Liver (tissue), 9 donors: ENCODE measurements around the gene C6orf89. TPM values are rescaled to one million over a fixed set of nuclear protein-coding genes. Genes with fewer than 3 reads are reported as not detected.

Source experiments
- DNase-seq: peaks from one replicate; pipeline ENCODE4 v3.0.0-alpha.2; 2017; ENCODE audit warnings: low spot score
- H3K27ac ChIP-seq, 2 donors: one replicate each; pipeline ENCODE4 v1.7.0; 2013; ENCODE audit warnings: inconsistent platforms in 2 of 2, low read length in 2 of 2, control low read depth in 1 of 2, low read depth in 1 of 2, mild to moderate bottlenecking in 1 of 2
- H3K27me3 ChIP-seq, 4 donors: one replicate each; pipeline versions ENCODE4 v1.6.1 to v1.7.0; 2013; ENCODE audit warnings: low read length in 3 of 4, inconsistent platforms in 1 of 4, mild to moderate bottlenecking in 1 of 4, moderate library complexity in 1 of 4; ENCODE audit not compliant: control insufficient read depth in 4 of 4, insufficient read depth in 4 of 4
- H3K36me3 ChIP-seq, 4 donors: one replicate each; pipeline versions ENCODE4 v1.6.1 to v1.7.0; 2013; ENCODE audit warnings: low read length in 3 of 4, mild to moderate bottlenecking in 3 of 4, low read depth in 1 of 4, moderate library complexity in 1 of 4; ENCODE audit not compliant: control insufficient read depth in 4 of 4, insufficient read depth in 3 of 4
- H3K4me1 ChIP-seq, 4 donors: one replicate each; pipeline versions ENCODE4 v1.6.1 to v1.7.0; 2013; ENCODE audit warnings: low read length in 3 of 4, mild to moderate bottlenecking in 3 of 4, moderate library complexity in 1 of 4; ENCODE audit not compliant: control insufficient read depth in 4 of 4, insufficient read depth in 4 of 4
- H3K4me3 ChIP-seq, 3 donors: one replicate each; pipeline versions ENCODE4 v1.6.1 to v1.7.0; 2013; ENCODE audit warnings: low read length in 3 of 3, control low read depth in 1 of 3, low read depth in 1 of 3, mild to moderate bottlenecking in 1 of 3
- H3K9ac ChIP-seq, 2 donors: one replicate each; pipeline ENCODE4 v1.7.0; 2013; ENCODE audit warnings: low read length in 2 of 2, mild to moderate bottlenecking in 2 of 2, moderate library complexity in 2 of 2, control low read depth in 1 of 2, low read depth in 1 of 2
- H3K9me3 ChIP-seq, 4 donors: one replicate each; pipeline versions ENCODE4 v1.6.1 to v1.7.0; 2013; ENCODE audit warnings: low read length in 3 of 4; ENCODE audit not compliant: control insufficient read depth in 4 of 4
- CTCF ChIP-seq: fragments of 150-350 bp; IDR thresholded peaks from 2 replicates; pipeline ENCODE4 v1.5.1; 2017; ENCODE audit warnings: improper control_type of control experiment, low read depth, low read length; ENCODE audit not compliant: missing input control
- EGR1 ChIP-seq, 2 donors: IDR thresholded peaks; 2 replicates each; pipeline ENCODE4 v1.6.1; 2016 to 2018; ENCODE audit warnings: antibody characterized with exemption in 2 of 2, low read depth in 2 of 2
- FOXA1 ChIP-seq: IDR thresholded peaks from 2 replicates; pipeline ENCODE4 v1.6.1; 2016; ENCODE audit warnings: antibody characterized with exemption
- FOXA2 ChIP-seq: IDR thresholded peaks from 2 replicates; pipeline ENCODE4 v1.6.1; 2016; ENCODE audit warnings: antibody characterized with exemption
- HNF4G ChIP-seq: IDR thresholded peaks from 2 replicates; pipeline ENCODE4 v1.6.1; 2016; ENCODE audit warnings: antibody characterized with exemption
- JUND ChIP-seq, 2 donors: IDR thresholded peaks; 2 replicates each; pipeline ENCODE4 v1.6.1; 2016; ENCODE audit warnings: antibody characterized with exemption in 2 of 2
- MAX ChIP-seq: IDR thresholded peaks from 2 replicates; pipeline ENCODE4 v1.6.1; 2016; ENCODE audit warnings: antibody characterized with exemption
- NR2F2 ChIP-seq: IDR thresholded peaks from 2 replicates; pipeline ENCODE4 v1.6.1; 2016; ENCODE audit warnings: antibody characterized with exemption
- RAD21 ChIP-seq, 2 donors: IDR thresholded peaks; 2 replicates each; pipeline ENCODE4 v1.6.1; 2016; ENCODE audit warnings: antibody characterized with exemption in 2 of 2, mild to moderate bottlenecking in 2 of 2
- REST ChIP-seq: IDR thresholded peaks from 2 replicates; pipeline ENCODE4 v1.6.1; 2016; ENCODE audit warnings: antibody characterized with exemption, mild to moderate bottlenecking
- RXRA ChIP-seq, 2 donors: IDR thresholded peaks; 2 replicates each; pipeline ENCODE4 v1.6.1; 2017 to 2018; ENCODE audit warnings: antibody characterized with exemption in 2 of 2, mild to moderate bottlenecking in 1 of 2
- SP1 ChIP-seq: IDR thresholded peaks from 2 replicates; pipeline ENCODE4 v1.6.1; 2018; ENCODE audit warnings: antibody characterized with exemption, mild to moderate bottlenecking
- TAF1 ChIP-seq: conservative IDR thresholded peaks from 2 replicates; pipeline ENCODE4 v1.6.1; 2016; ENCODE audit warnings: antibody characterized with exemption, mild to moderate bottlenecking
- YY1 ChIP-seq: IDR thresholded peaks from 2 replicates; pipeline ENCODE4 v1.6.1; 2016; ENCODE audit warnings: antibody characterized with exemption, mild to moderate bottlenecking
- WGBS: extraction: QIAGEN DNeasy Blood & Tissue Kit; methylation state at CpG from one replicate; pipeline ENCODE4 v1.1.7; 2013; 5-methylcytosine and 5-hydroxymethylcytosine counted together
- polyA plus RNA-seq, 2 donors: library from polyadenylated mRNA; stranded (reverse) in 1 of 2; unstranded in 1 of 2; fragments of 200-250 nt in 1 of 2; fragments of >200 nt in 1 of 2; fragmentation: Nextera tagmentation in 1 of 2; extraction: Ambion mirVana in 1 of 2; gene quantifications; one replicate each; pipeline versions ENCODE4 v1.2.1 to v1.2.3, GENCODE V29; 2013 to 2015
- total RNA-seq, 2 donors: library from RNA; depleted of rRNA; stranded (reverse); fragments of >200 nt; gene quantifications; one replicate each; pipeline ENCODE4 v1.2.3, GENCODE V29; 2014
- TF ChIP-seq, protein P1 (sequence below): IDR thresholded peaks from 2 replicates; pipeline ENCODE4 v1.6.1; 2016; ENCODE audit warnings: antibody characterized with exemption
- donor health status: healthy.
- donor health status: healthy.
- donor health status: healthy.
- donor health status: healthy.
- donor health status: healthy.

The C6orf89 gene
- total and polyA plus RNA-seq, 4 donors: 14.0 to 27.2 (median 21.0) TPM

GRCh38 chr6:36926708-36927513 is 41.2 kb downstream of the C6orf89 start:
- WGBS: 91% methylated on average over 10 of the region's 10 CpGs
- no peak overlapping the region for H3K4me3 ChIP-seq
- no peaks in the 10 kb centered on the region for H3K27me3 ChIP-seq
- no peak overlapping the region for H3K27ac ChIP-seq
- H3K9ac ChIP-seq: no peak overlapping the region
- H3K9me3 ChIP-seq: no peaks in the 10 kb centered on the region
- TF ChIP-seq JUND (IDR thresholded peaks at IDR 0.05) (no peak), YY1 (no peak), EGR1 (IDR thresholded peaks at IDR 0.05; ENCODE audit: low read depth in 2 of 2) (no peak), RXRA (IDR thresholded peaks at IDR 0.05) (no peak), RAD21 (IDR thresholded peaks at IDR 0.05) (no peak), NR2F2 (no peak), TAF1 (no peak), REST (no peak), SP1 (no peak), HNF4G (no peak), CTCF (no peak), FOXA1 (no peak)
- no peak for DNase-seq
- H3K4me1 ChIP-seq: no peaks in the 10 kb centered on the region
- peaks cover 0 to 24% (median 15%) of the 10 kb centered on the region in 4 donors for H3K36me3 ChIP-seq

- no peak overlapping the region for H3K9ac ChIP-seq
- WGBS: 83% methylated on average over 13 of the region's 13 CpGs
- H3K4me3 ChIP-seq: no peak overlapping the region
- no peaks in the 10 kb centered on the region for H3K9me3 ChIP-seq
- H3K27me3 ChIP-seq: no peaks in the 10 kb centered on the region
- H3K36me3 ChIP-seq: peaks cover 0 to 24% (median 11%) of the 10 kb centered on the region in 4 donors
- H3K4me1 ChIP-seq: no peaks in the 10 kb centered on the region
- DNase-seq: no peak
- no peak overlapping the region for H3K27ac ChIP-seq
- TF ChIP-seq, protein P1, sequence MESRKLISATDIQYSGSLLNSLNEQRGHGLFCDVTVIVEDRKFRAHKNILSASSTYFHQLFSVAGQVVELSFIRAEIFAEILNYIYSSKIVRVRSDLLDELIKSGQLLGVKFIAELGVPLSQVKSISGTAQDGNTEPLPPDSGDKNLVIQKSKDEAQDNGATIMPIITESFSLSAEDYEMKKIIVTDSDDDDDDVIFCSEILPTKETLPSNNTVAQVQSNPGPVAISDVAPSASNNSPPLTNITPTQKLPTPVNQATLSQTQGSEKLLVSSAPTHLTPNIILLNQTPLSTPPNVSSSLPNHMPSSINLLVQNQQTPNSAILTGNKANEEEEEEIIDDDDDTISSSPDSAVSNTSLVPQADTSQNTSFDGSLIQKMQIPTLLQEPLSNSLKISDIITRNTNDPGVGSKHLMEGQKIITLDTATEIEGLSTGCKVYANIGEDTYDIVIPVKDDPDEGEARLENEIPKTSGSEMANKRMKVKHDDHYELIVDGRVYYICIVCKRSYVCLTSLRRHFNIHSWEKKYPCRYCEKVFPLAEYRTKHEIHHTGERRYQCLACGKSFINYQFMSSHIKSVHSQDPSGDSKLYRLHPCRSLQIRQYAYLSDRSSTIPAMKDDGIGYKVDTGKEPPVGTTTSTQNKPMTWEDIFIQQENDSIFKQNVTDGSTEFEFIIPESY: no peak
- no peak for TF ChIP-seq NR2F2
- no peak for TF ChIP-seq SP1
- no peak for TF ChIP-seq HNF4G
- no peak for TF ChIP-seq MAX
- no peak for TF ChIP-seq FOXA1
- no peak for TF ChIP-seq REST
- TF ChIP-seq RAD21 (IDR thresholded peaks at IDR 0.05): no peak
- TF ChIP-seq TAF1: no peak
- no peak for TF ChIP-seq YY1
- TF ChIP-seq EGR1 (IDR thresholded peaks at IDR 0.05; ENCODE audit: low read depth in 2 of 2): no peak
- TF ChIP-seq JUND (IDR thresholded peaks at IDR 0.05): no peak
- TF ChIP-seq RXRA (IDR thresholded peaks at IDR 0.05): no peak
- no peak for TF ChIP-seq FOXA2
These were observed 42.2 kb downstream of the C6orf89 start for GRCh38 chr6:36927691-36928546.
